KBM-7 (cell line): ENCODE data around the gene ZDHHC3.

Experiments used
- DNase-seq: peaks from one replicate; pipeline ENCODE4 v3.0.0-alpha.2; 2015
- in situ Hi-C: fragments of 300-500 bp; cut with MboI; formaldehyde crosslinking; loops from 2 replicates; pipeline ENCODE4 v1.14.3; 2020; ENCODE audit warnings: low sequenced_read_pairs, low pct_unique_long_range_greater_than_20kb, mixed read lengths

The ZDHHC3 gene

DNA sequence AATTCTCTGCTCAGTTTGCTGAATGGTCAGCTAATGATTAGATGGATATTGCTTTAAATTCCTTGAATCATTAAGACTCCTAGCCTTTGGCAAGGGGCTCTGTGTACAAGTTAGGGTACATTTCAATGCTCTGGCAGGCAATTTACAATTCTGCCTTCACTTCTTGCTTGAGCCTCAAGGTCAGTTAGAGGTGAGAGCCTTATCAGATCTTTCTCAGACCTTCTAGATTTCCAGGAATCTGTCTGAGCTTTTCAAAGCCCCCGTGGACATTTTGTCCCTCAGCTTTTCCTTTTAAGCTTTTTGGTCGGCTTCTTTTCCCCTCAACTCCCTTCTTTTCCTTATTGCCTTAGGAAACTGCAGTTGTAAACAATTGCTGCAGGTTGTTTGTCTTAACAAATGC, 66.9 kb downstream of the ZDHHC3 start:
- no peak for DNase-seq
- in situ Hi-C loops: no loop called here

DNA sequence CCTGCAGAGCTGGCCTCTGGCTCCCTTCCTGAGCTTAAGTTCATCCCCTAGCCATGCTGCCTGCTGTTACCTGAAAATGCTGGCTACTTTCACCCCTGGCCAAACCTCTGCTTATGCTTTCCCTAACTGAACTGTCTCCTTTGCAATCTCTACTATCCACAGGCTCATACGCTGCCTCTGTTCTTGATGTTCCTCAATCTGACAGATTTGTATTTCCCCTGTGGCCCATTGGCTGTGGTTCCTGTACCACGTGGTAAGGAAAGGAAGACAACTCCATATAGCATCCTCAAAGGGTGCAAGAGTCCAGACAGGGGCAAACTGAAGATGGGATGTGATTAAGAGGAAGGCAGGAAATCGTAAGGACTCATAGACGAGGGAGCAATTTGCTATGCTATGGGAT, 68.4 kb downstream of the ZDHHC3 start:
- in situ Hi-C loops: no loop called here
- no peak for DNase-seq

DNA sequence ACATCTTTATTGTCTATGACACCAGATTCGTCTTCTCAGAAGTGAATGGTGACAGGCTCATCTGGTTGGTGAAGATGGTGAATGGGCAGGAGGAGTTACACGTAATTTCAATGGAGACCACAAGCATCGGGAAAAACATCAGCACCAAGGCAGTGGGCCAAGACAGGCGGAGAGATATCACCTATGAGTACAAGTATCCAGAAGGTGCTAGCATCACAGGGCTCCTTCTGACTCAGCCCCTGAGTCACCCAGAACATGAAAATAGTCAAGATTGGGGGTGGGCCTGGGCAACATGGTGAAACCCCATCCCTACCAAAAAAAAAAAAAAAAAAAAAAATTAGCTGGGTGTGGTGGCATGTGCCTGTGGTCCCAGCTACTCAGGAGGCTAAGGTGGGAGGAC, 69.0 kb downstream of the ZDHHC3 start:
- no peak for DNase-seq
- in situ Hi-C loops: no loop called here

DNA sequence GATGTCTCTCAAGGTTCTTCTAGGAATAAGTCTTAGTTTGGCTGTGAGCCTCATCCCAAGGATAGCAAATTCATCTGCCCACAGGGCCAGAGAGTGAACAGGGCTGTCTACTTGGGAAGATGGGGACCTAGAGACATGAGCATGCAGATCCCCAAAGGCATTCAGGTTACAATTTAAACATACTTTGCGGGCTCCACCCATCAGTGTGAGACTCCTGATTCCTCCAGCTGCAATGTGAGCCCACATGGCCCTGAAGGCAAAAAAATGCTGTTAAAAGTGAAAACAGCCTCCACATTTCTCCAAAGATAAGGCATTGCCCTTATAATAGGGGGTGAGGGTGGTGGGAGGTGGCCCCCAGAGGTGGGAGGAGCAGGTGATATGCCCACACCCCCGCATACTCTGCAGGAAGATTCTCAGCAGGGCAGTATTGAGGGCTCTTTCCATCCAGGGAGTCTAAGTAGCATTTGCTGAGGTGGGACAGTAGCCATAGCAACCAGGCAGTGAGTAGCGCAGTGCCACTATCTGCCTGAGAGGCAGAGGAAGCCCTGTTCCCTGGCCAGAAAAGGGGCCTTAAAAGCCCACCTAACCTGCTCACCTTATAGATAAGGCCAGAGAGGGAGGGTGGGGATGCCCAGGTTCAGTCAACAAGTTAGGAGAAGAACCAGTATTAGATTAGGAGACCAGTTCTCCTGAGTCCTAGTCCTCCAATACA, 70.4 kb downstream of the ZDHHC3 start:
- in situ Hi-C loops: no loop called here
- DNase-seq: no peak

DNA sequence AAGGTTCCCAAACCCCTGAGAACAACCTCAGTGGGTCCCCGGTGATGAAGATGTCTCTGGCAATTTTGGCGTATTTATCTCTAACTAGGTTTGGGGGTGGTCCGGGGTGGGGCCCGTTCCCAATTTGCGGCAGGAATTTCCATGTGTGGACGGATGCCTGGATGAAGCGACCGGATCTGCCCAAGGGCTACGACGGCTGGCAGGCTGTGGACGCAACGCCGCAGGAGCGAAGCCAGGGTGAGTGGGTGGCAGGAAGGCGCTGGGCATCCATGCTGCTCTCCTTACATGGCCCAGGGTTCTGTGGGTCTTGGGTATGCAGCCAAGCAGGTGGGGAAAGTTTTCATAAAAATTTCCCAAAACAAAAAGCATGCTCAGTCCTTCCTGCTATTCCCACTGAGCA, 72.2 kb downstream of the ZDHHC3 start:
- in situ Hi-C loops: no loop called here

DNA sequence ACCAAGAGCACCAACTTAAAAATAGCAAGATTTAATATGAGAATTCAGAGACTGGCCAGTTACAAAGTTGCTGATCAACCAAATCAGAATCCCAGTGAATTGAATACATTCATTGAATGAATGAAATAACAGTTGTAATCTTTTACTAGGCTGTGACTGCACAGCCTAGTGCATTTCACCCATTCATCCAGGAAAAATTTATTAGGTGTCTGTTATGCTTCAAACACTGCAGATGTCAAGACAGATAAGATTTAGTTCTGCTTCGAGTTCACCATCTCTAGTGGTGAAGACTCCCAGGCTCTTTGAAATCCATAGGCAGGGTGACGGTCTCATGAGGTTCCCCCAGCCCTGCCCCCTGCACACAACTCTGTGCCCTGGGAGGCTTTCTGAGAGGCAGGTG, 72.7 kb downstream of the ZDHHC3 start:
- no peak for DNase-seq
- in situ Hi-C loops: no loop called here

More for the DNA sequence above, 72.2 kb downstream of the ZDHHC3 start:
- no peak for DNase-seq

DNA sequence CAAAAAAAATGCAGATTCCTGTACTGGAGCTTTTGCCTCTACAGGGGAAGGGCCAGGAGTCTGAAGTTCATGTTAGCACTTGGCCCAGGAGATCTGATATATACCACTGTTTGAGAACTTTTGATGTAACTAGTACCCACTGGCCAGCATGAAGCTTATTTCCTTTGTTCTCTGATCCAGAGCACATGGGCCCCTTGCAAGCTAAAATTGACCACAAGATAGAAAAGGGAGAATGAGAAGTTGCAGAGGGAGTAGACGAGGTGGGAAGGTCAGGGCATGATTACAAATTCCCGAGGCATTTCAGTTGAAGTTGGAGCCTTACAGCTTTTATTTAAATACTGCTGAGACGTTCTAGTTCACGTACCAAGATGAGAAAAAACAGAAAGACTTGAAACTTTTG, 73.3 kb downstream of the ZDHHC3 start:
- in situ Hi-C loops: no loop called here
- no peak for DNase-seq

DNA sequence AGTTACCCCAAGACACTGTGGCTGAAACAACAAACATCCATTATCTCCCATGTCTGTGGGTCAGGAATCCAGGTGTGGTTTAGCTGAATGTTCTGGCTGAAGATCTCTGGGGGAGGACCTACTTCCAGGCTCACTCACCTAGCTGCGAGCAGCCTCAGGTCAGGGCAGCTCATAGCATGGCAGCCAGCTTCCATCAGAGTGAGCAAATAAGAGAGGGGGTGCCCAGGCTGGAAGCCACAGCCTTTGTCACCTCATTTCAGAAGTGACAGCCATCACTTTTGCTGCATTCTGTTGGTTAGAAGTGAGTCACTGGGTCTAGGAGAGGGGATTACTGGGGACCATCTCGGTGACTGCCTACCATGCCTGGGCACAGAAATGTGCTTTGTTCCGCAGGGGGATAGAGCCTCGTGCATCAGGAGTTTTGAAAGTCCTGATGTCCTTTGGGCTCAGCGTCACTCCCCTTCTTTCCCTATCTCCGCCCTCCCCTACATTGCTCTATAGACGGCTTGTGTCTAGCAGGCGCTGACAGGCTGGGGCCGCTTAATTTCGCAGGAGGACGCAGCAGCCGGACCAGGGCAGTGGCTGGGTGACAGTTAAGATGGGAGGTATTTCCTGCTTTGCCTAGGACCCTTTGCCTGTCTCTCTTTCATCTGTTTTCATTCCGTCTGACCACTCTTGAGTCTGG, 76.1 kb downstream of the ZDHHC3 start:
- in situ Hi-C loops: no loop called here
- DNase-seq: no peak

DNA sequence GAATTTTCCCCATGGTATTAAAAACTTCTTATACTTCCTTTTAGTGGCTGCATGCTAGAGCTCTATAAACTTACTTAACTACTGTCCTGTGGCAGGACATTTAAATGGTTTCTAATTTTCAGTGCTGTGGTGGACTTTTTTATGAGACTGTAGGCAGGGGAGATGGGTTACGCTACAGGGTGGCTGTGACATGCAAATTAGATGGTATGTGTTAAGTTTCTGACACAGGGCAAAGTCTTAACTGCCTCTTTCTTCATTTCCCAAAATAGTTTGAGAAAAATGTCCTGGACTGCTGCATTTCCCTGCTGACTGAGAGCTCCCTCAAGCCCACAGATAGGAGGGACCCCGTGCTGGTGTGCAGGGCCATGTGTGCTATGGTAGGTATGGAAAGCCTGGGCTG, 79.5 kb downstream of the ZDHHC3 start:
- no peak for DNase-seq
- in situ Hi-C loops: no loop called here

DNA sequence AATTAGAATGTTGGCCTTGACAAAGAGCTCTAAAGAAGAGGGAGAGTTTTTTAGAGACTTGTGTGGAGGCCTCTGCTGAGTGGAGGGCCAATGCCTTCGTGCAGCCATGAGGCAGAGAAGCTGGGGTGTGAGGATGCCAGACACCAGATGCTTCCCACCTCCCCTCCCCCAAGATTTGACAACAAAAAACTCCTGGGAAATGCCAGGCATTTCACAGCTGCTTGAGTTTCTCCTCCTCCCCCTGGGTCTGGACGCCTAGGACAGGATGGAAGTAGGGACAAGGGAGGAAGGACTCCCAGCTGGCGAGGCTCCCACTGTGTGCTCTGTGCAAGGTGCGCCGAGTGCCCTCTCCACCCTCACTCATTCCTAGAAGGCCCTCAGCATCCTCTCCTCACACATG, 81.5 kb downstream of the ZDHHC3 start:
- in situ Hi-C loops: no loop called here
- DNase-seq: no peak

DNA sequence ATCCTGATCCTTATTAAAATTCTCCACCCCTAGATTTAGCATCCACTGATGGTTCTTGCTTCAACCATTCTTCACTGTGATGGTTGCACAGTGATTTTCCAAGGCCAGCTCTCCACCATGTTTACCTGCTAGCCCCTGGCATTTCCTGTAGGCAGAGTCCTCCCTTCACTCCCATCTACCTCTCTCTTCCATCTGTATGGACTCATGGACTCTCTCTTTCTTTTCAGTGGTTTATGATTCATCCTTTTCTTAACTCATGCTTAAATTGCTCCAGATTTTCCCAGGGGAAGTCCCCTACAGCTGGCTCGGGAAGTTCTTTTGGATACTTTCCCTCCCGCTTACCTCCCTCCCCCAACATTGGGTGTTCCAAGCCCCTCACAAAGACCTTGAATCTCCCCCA, 82.9 kb downstream of the ZDHHC3 start:
- no peak for DNase-seq
- in situ Hi-C loops: no loop called here

DNA sequence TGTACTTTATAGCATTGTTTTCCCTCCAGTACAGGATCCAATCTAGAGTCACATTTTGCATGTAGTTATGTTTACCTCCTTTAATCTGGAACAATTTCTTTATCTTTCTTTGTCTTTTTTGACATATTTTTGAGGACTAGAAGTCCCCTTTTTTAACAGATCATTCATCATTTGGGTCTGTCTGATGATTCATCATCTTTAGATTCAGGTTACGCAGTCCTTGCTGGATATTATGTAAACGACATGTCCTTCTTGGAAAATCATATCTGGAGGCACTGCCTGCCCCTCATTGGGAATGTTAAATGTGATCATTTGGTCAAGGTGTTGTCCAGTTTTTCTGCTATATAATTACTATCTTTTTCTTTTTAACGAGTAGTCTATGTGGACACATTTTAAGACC, 83.3 kb downstream of the ZDHHC3 start:
- in situ Hi-C loops: no loop called here
- DNase-seq: no peak

DNA sequence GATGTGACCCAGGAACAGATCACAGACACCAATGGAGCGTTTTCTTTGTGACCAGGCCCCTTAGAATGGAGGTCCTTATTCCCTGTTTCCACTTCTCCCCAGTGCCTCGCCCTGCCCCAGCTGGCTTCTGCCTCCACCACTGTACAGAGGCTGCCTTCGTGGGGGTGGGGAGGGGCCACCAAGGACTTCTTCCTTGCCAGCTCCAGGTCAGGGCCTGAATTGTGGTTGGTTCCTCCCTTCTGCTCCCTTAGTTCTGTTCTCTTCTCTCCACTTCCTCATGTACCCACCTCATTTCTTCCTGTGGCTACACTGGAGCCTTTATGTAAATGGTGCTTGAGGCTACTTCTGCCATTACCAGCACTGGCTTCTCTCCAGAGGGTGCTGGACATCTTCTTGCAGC, 85.1 kb downstream of the ZDHHC3 start:
- DNase-seq: peak; percentile 57
- in situ Hi-C loops: no loop called here

DNA sequence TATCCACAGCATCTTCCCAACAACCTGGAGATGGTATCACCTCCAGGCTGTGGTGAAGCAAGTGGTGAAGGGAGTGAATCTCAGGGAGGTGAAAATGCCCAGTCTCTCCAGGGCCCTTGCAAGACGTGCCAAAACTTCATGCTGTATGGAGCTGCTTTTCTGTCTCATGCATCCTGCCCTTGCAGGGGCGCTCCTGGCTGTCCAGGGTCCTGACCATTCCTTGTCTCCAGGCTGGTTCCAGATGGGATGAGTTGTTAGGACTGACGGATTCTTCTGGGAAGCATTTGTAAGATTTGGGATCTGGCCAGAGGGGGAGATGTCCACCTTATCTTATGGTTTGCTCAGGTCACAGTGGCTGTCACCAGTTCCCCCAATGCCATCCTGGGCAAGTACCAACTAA, 85.7 kb downstream of the ZDHHC3 start:
- DNase-seq: no peak
- in situ Hi-C loops: no loop called here

DNA sequence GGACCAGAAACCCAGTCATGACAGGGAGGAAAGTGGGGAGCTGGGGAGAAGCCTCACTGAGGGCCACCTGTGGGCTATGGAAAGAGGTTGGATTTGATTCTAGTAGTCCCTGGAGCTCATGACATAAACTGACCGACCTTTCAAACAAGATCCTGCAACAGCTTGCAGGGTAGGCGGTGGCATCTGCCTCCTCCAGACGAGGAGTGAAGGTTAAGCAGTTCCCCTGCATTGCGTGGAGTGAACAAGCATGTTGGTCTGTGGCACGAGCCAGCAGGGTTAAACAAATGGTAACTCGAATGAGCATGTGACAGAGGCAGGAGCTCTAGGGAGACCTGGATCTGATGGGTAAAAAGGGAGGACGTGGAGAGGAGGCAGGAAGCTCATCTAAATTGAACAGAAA, 88.9 kb downstream of the ZDHHC3 start:
- in situ Hi-C loops: no loop called here

DNA sequence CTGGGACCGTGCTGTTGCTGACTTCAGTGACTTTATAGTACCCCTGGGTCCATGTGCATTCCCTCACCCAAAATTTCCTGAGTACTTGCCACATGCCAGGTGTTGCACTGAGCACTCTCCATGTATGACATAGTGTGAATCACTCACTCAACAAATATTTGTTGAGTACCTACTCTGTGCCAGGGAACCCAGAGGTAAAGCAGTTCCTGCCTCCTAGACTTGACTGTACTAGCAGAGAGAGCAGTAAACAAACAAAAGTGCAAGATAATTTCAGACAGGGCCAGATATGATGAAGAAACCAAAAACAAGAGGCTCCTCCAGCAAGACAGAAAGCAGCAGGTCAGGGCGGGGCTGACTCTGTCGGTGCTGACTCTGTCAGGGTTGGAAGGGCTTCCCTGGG, 89.4 kb downstream of the ZDHHC3 start:
- in situ Hi-C loops: no loop called here
- no peak for DNase-seq

More for the DNA sequence above, 88.9 kb downstream of the ZDHHC3 start:
- DNase-seq: no peak

DNA sequence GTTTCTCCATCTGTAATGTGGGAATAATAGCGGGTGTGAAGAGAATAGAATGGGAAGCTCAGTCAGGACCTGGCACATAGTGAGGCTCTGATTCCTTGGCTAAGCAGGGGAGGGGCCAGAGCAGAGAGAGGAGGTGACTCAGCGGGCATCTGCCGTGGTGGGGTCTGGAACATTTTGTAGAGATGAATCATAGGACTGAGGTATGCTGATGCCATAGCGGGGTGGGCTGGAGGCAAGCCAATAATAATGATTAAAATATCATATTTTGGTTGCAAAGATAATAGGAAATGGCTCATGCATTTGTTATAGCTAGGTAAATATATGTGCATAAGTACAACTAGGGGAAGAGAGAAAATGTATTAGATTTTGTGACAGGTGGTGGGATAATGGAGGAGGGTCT, 90.4 kb downstream of the ZDHHC3 start:
- in situ Hi-C loops: no loop called here
- DNase-seq: no peak

DNA sequence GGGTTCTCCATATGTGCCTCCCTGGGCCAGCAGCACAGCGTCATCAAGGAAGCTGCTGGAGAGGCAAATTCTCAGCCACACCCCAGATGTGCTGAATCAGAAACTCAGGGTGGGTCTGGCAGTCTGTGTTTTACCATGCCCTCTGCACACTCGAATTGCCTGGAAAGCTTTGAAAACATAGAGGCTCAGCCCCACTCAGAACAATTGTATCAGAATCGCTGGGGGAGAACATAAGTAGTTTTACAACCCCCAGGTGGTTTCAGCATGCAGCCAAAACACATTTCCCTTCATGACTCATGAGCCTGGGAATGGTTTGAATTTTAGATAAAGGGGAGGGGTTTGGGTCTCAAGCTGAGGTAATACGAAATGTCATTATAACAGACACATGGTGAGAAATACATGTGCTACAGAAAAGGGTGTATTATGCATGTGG, 92.0 kb downstream of the ZDHHC3 start:
- in situ Hi-C loops: no loop called here
- DNase-seq: peak; percentile 8

DNA sequence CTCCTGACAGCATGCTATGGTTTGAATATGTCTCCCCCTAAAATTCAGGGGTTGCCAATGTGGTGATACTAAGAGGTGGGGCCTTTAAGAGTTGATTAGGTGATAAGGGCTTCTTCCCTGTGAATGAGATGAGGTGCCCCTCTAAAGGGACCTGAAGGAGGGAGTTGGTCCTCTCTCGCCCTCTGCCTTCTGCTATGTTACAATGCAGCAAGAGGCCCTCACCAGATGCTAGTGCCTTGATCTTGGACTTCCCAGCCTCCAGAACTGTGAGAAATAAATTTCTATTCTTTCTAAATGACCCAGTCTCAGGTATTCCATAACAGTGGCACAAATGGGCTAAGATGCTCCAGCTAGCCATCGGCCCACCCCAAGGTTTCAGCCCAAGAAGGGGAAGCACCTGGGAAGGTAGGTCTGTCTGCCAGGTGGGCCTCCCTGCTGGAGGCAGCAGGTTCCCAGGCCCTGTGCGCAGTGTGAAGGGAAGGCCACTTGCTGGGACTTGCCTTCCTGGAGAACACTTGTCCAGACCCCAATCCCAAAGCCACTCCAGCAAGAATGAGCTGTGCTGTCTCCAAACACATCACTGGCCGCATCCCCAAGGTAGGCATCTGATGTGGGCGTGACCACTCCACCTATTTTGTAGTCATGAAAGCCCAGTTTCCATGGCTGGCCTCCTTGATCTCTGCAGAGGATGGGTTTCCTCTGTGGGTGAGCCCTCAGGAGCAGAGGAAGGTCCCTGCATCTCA, 92.6 kb downstream of the ZDHHC3 start:
- DNase-seq: no peak
- in situ Hi-C loops: no loop called here

DNA sequence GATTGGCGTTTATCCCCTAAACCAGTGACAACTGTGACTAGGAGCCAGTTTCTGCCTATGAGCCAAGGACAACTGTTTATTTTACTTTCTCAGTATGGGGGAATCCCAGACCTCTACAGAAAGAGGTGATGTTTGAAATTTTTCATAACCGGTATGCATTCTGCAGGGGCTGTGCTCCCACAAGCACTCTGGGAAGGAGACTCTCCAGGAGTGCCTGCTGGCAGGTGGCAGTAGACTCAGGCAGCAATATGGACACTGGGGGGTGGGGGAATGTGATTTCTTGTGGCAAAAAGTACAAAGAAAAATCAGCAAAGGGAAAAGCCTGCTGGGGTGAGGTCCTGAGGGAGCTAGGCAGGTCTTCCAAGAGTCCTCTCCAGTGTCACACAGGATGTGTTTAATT, 95.7 kb downstream of the ZDHHC3 start:
- no peak for DNase-seq
- in situ Hi-C loops: no loop called here
